Heart left ventricle (tissue), 16 donors: ENCODE measurements around the gene HILPDA. TPM values are rescaled to one million over a fixed set of nuclear protein-coding genes. Genes with fewer than 3 reads are reported as not detected.

Experiments used
- ATAC-seq, 4 donors: fragments of 200-7000 bp; cut with Tn5 transposase; one replicate each; pipeline ENCODE4 v1.9.1; 2020 to 2022; ENCODE audit warnings: moderate library complexity in 4 of 4, mild to moderate bottlenecking in 3 of 4, moderate number of reproducible peaks in 1 of 4
- DNase-seq, 5 donors: peaks; one replicate each; pipeline ENCODE4 v3.0.0-alpha.2; 2020
- H3K27ac ChIP-seq, 12 donors: fragments of 200-600 bp; sonication (generic) in 4 of 12; one replicate each; pipeline versions ENCODE4 v1.5.0 to v1.8.0; 2016 to 2022; ENCODE audit warnings: mild to moderate bottlenecking in 2 of 12
- H3K27me3 ChIP-seq, 9 donors: fragments of 200-600 bp; sonication (generic) in 2 of 9; one replicate each; pipeline versions ENCODE4 v1.5.1 to v1.8.0; 2016 to 2022; ENCODE audit warnings: mild to moderate bottlenecking in 3 of 9
- H3K36me3 ChIP-seq, 9 donors: fragments of 200-600 bp; sonication (generic) in 2 of 9; one replicate each; pipeline versions ENCODE4 v1.5.0 to v1.8.0; 2018 to 2022; ENCODE audit warnings: mild to moderate bottlenecking in 2 of 9
- H3K4me1 ChIP-seq, 12 donors: fragments of 200-600 bp; sonication (generic) in 4 of 12; one replicate each; pipeline versions ENCODE4 v1.5.0 to v1.8.0; 2016 to 2022; ENCODE audit warnings: mild to moderate bottlenecking in 3 of 12
- H3K4me3 ChIP-seq, 12 donors: fragments of 200-600 bp; sonication (generic) in 4 of 12; one replicate each; pipeline versions ENCODE4 v1.5.0 to v1.8.0; 2017 to 2022; ENCODE audit warnings: mild to moderate bottlenecking in 9 of 12, moderate library complexity in 4 of 12
- H3K9me3 ChIP-seq, 12 donors: fragments of 200-600 bp; sonication (generic) in 4 of 12; one replicate each; pipeline versions ENCODE4 v1.5.0 to v1.8.0; 2016 to 2022; ENCODE audit warnings: mild to moderate bottlenecking in 1 of 12
- POLR2A ChIP-seq, 2 donors: fragments of 450-650 bp; IDR thresholded peaks; one replicate each; pipeline ENCODE4 v1.6.1; 2017; ENCODE audit warnings: antibody characterized with exemption in 2 of 2, mild to moderate bottlenecking in 2 of 2, moderate library complexity in 2 of 2
- WGBS, 4 donors: extraction: QIAGEN DNeasy Blood & Tissue Kit in 2 of 4; methylation state at CpG; one replicate each; pipeline versions ENCODE4 v1.1.5 to v1.1.7; 2013 to 2018; 5-methylcytosine and 5-hydroxymethylcytosine counted together
- intact Hi-C, 10 donors: fragments of 100-400 bp; cut with DNase I; formaldehyde crosslinking; loops; one replicate each; pipeline versions ENCODE4 v1.11.1 to v1.14.2; 2022
- polyA plus RNA-seq, 2 donors: library from polyadenylated mRNA; stranded (reverse); fragments of 200-250 nt; gene quantifications; one replicate each; pipeline ENCODE4 v1.2.3, GENCODE V29; 2013
- total RNA-seq, 9 donors: library from RNA; depleted of rRNA in 2 of 9; stranded (reverse); fragments of >200 nt in 2 of 9; fragmentation: NEBNext Ultra II Directional in 3 of 9; extraction: Animal tissue kit (Norgen Biotek cat#: 25700) in 3 of 9; gene quantifications; one replicate each; pipeline versions ENCODE4 v1.1.0 to v1.2.4, GENCODE V29; 2016 to 2023
- TF ChIP-seq, protein P1 (sequence below), 12 donors: fragments of 200-600 bp; sonication (generic) in 4 of 12; IDR thresholded peaks; one replicate each; pipeline versions ENCODE4 v1.5.0 to v1.8.0; 2018 to 2022; ENCODE audit warnings: antibody characterized with exemption in 12 of 12, mild to moderate bottlenecking in 5 of 12
- donor health status: ischemic (EF 13 %, LVEDD 7.1; RV severe dilation, severe dysfunction).
- donor health status: healthy with polysubstance abuse.
- donor health status: DM: no; HTN: yes; CAD: no.
- donor health status: DM: no; HTN: no; CAD: no.
- donor health status: ischemic (EF 25% LVEDD 6.9; RV normal size, moderate dysfunction).
- donor health status: ischemic (EF 25% LVEDD 5.7; RV mildly dilated, moderate dysfunction).
- donor health status: healthy.
- donor health status: DM: yes; HTN: yes; CAD: no.
- donor health status: ischemic (EF 35%, LVEDD 5.7; RV mildly dilated, moderate dysfunction).
- donor health status: nonischemic (EF 11% LVEDD 7.7; RV severe dilation, severe dysfunction).
- donor health status: DM: yes; HTN: yes; CAD: no.
- donor health status: PGD.
- donor health status: ischemic (EF 29% LVEDD 5.4; RV normal size, mild dysfunction).
- donor health status: nonischemic (EF 23%, LVEDD 6.1; RV moderate dilation, normal function).

The HILPDA gene
- total and polyA plus RNA-seq, 11 donors: 6.1 to 17.7 (median 7.7) TPM

DNA sequence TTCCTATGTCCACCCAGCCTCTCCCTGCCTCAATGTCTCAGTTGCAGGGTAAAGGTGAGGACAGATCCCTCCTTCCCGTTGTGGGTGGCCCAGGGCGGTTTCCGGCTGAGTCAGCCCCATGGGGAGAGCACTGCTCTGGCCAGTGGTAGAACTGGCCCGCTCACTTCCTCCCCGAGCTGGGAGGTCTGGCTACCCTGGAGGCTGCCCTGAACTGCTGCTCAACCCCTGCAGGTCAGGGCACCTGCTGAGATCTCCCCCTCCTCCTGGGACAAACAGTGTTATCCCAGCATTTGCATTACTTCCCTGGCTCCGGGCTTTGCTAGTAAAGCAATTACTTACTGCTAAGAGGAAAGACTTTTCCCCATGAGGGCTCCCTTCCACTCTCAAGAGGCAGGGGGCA, 24.5 kb upstream of the HILPDA start:
- TF ChIP-seq, protein P1, sequence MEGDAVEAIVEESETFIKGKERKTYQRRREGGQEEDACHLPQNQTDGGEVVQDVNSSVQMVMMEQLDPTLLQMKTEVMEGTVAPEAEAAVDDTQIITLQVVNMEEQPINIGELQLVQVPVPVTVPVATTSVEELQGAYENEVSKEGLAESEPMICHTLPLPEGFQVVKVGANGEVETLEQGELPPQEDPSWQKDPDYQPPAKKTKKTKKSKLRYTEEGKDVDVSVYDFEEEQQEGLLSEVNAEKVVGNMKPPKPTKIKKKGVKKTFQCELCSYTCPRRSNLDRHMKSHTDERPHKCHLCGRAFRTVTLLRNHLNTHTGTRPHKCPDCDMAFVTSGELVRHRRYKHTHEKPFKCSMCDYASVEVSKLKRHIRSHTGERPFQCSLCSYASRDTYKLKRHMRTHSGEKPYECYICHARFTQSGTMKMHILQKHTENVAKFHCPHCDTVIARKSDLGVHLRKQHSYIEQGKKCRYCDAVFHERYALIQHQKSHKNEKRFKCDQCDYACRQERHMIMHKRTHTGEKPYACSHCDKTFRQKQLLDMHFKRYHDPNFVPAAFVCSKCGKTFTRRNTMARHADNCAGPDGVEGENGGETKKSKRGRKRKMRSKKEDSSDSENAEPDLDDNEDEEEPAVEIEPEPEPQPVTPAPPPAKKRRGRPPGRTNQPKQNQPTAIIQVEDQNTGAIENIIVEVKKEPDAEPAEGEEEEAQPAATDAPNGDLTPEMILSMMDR (IDR thresholded peaks at IDR 0.05): no peak
- TF ChIP-seq POLR2A (IDR thresholded peaks at IDR 0.05): no peak
- intact Hi-C loops: no loop called here
- no peak overlapping the region for H3K4me3 ChIP-seq
- 45 to 84% (median 58%) methylated on average over 5 to 6 of the region's 6 CpGs for WGBS, 4 donors
- ATAC-seq (peak in 3 of 4 donors; percentile 25 to 77 (median 73)), DNase-seq (peak in 1 of 5 donors; percentile 53)
- H3K36me3 ChIP-seq: no peaks in the 10 kb centered on the region
- no peaks in the 10 kb centered on the region for H3K27me3 ChIP-seq
- H3K4me1 ChIP-seq: peaks cover 0 to 6% (median 0%) of the 10 kb centered on the region in 12 donors
- no peaks in the 10 kb centered on the region for H3K9me3 ChIP-seq
- no peak overlapping the region for H3K27ac ChIP-seq

DNA sequence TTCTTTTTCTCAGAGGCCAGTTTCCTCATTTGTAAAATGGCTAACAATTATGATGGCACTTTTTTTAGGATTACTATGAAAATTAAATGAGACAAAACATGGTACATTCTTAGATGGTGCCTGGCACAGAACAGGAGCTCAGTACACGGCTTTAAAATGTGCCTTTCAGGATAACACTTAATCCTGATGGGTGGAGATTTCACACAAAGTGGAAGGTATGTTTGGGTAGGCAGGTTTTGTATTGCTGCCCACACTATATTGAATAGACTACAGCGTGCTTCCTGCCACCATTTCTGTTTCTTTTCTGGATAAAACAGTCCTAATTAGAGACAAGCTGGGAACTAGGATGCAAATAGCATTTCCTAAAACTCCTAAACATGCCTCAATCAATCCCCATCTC, 23.9 kb upstream of the HILPDA start:
- 79 to 87% (median 82%) methylated on average over 2 of the region's 2 CpGs for WGBS, 4 donors
- ATAC-seq: no peak

DNA sequence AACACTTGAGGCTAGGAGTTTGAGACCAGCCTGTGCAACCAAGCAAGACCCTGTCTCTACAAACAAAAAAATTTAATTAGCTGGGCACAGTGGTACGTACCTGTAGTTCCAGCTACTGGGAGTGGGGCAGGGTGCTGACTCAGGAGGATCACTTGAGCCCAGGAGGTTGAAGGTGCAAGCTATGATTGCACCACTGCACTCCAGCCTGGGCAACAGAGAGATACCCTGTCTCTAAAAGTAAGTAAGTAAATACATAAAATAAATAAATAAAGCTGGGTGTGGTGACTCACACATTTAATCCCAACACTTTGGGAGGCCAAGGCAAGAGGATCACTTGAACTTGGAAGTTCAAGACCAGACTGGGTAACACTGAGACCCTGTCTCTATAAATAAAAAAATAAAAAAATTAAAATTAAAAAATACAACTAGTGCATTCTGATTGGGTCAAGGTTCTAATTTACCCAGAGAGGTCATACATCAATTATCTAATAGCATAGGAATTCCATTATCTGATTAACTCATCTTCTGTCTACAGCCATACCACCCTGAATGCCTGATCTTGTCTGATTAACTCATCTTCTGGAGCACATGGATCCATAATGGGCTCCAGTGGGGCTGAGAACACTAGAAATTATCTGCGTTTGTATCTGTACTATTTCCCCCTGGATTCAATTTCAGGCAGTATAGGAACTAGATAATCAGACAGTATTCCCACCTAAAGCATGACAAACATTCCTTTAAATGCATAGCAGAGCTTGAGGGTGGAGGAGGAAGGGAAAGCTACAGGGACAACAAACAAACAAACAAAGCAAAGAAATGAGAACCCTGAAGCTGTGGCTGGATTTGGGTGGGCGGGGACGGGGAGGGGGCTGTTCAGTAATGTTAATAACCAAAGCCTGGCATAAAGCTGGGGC, 21.0 kb upstream of the HILPDA start:
- no peak for TF ChIP-seq POLR2A (IDR thresholded peaks at IDR 0.05)
- TF ChIP-seq, protein P1 (IDR thresholded peaks at IDR 0.05): no peak
- Histone ChIP-seq H3K27ac (no peak overlapping the region), H3K4me3 (no peak overlapping the region), H3K4me1 (peaks cover 0 to 10% (median 0%) of the 10 kb centered on the region in 12 donors), H3K27me3 (no peaks in the 10 kb centered on the region), H3K9me3 (no peaks in the 10 kb centered on the region), H3K36me3 (no peaks in the 10 kb centered on the region)
- intact Hi-C loops: no loop called here
- DNase-seq (no peak), ATAC-seq (no peak)
- 77 to 84% (median 80%) methylated on average over 4 of the region's 4 CpGs for WGBS, 4 donors

More for the DNA sequence above, 23.9 kb upstream of the HILPDA start:
- Histone ChIP-seq H3K4me3 (no peak overlapping the region), H3K27me3 (no peaks in the 10 kb centered on the region), H3K27ac (no peak overlapping the region), H3K9me3 (no peaks in the 10 kb centered on the region), H3K36me3 (no peaks in the 10 kb centered on the region), H3K4me1 (peaks cover 0 to 6% (median 0%) of the 10 kb centered on the region in 12 donors)
- TF ChIP-seq POLR2A (IDR thresholded peaks at IDR 0.05): no peak
- TF ChIP-seq, protein P1 (IDR thresholded peaks at IDR 0.05): no peak
- DNase-seq: no peak
- intact Hi-C loops: no loop called here

DNA sequence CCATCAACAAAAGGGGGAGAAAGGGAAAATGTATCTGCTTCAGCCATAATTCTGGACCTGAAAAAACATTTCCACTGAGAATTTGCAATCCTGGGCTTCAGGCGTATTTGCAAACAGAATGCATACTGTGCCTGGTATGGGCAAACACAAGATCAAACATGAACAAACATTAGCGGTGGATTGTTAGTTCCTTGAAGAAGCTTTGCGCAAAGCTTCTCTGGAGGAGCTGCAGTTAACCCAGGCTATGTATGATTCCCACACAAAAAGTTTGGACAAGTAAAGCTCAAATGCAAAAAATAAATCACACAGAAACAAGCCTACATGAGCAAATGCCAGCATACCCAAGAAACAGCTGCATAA, 20.4 kb upstream of the HILPDA start:
- H3K36me3 ChIP-seq: no peaks in the 10 kb centered on the region
- 70 to 79% (median 73%) methylated on average over 3 of the region's 3 CpGs for WGBS, 4 donors
- peaks cover 0 to 10% (median 0%) of the 10 kb centered on the region in 12 donors for H3K4me1 ChIP-seq
- no peak overlapping the region for H3K27ac ChIP-seq
- no peak for ATAC-seq
- DNase-seq: no peak
- no peaks in the 10 kb centered on the region for H3K27me3 ChIP-seq
- H3K4me3 ChIP-seq: no peak overlapping the region
- no peak for TF ChIP-seq POLR2A (IDR thresholded peaks at IDR 0.05)
- TF ChIP-seq, protein P1 (IDR thresholded peaks at IDR 0.05): no peak
- intact Hi-C loops: no loop called here
- H3K9me3 ChIP-seq: no peaks in the 10 kb centered on the region
